ENCODE measurements around the gene TIGD4. TPM values are rescaled to one million over a fixed set of nuclear protein-coding genes. Genes with fewer than 3 reads are reported as not detected.
A peak's percentile ranks its signal among the peaks of the same experiment; 100 is the strongest.

TIGD4 gene
- total RNA-seq, 1 donor from 2014 or later: 0.28 TPM

- Mint-ChIP-seq H3K27me3 (no peaks in the 10 kb centered on the region), H3K4me3 (no peak overlapping the region), H3K27ac (no peak overlapping the region), H3K36me3 (ENCODE audit: low read depth) (peaks cover 16% of the 10 kb centered on the region), H3K4me1 (peaks cover 24% of the 10 kb centered on the region), H3K9me3 (peaks cover 7% of the 10 kb centered on the region)
- DNase-seq: no peak
- intact Hi-C loops (cut with micrococcal nuclease): no loop called here
Measured at GRCh38 chr4:152805818-152806217, 26.3 kb upstream of the TIGD4 start.

GRCh38 chr4:152805071-152805650 is 25.6 kb upstream of the TIGD4 start:
- no peak overlapping the region for H3K27ac Mint-ChIP-seq
- no peak for DNase-seq
- no peak overlapping the region for H3K4me3 Mint-ChIP-seq
- H3K4me1 Mint-ChIP-seq: peaks cover 24% of the 10 kb centered on the region
- peaks cover 13% of the 10 kb centered on the region for H3K36me3 Mint-ChIP-seq (ENCODE audit: low read depth)
- no peaks in the 10 kb centered on the region for H3K27me3 Mint-ChIP-seq
- H3K9me3 Mint-ChIP-seq: peaks cover 7% of the 10 kb centered on the region
- intact Hi-C loops (cut with micrococcal nuclease): no loop called here

DNA sequence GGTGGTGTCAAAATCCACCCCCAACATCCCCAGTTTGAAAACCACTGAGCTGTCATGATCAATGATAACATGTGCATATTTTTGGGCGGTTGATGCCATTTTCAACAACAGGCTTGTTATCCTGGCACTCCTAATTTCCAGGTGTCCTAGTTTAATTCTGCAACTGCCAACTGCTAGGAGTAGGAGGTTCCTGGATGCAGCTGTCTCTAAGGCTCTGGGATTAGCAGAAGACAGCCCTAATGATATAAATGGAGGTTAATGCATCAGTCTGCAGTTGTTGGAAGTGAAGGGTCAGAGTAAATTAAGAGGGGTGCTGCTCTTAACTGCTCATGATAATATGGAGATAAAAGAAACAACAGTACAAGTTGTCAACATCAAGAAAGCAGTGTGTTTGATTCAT is 24.0 kb upstream of the TIGD4 start:
- no peak overlapping the region for H3K4me3 Mint-ChIP-seq
- no peaks in the 10 kb centered on the region for H3K27me3 Mint-ChIP-seq
- no peak overlapping the region for H3K27ac Mint-ChIP-seq
- peaks cover 23% of the 10 kb centered on the region for H3K4me1 Mint-ChIP-seq
- H3K9me3 Mint-ChIP-seq: peaks cover 5% of the 10 kb centered on the region
- peaks cover 9% of the 10 kb centered on the region for H3K36me3 Mint-ChIP-seq (ENCODE audit: low read depth)
- intact Hi-C loops (cut with micrococcal nuclease): no loop called here
- DNase-seq: no peak

DNA sequence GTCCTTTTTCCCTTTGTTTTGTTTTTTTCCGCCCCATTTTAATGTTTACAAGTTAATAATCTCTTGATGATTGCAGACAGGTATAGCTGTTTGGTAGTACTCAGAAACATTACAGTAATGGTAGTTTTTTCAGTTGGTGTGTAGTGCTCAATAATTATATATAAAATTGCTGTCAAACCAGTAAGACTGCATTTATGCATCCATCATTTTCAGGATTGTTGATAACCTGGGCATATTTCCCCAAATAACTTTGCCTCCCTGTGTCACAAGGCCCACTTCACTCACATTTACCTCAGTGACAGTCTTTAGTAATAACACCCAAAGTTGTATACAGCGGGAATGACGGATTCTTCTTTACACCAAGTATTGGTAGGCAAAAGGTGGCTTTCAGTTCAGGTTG is 16.4 kb upstream of the TIGD4 start:
- intact Hi-C loops (cut with micrococcal nuclease): no loop called here
- Mint-ChIP-seq H3K27ac (no peak overlapping the region), H3K4me3 (no peak overlapping the region), H3K36me3 (ENCODE audit: low read depth) (peaks cover 6% of the 10 kb centered on the region), H3K4me1 (peaks cover 6% of the 10 kb centered on the region), H3K27me3 (no peaks in the 10 kb centered on the region), H3K9me3 (no peaks in the 10 kb centered on the region)
- no peak for DNase-seq

GRCh38 chr4:152786627-152787026 is 7.1 kb upstream of the TIGD4 start:
- H3K36me3 Mint-ChIP-seq (ENCODE audit: low read depth): peaks cover 13% of the 10 kb centered on the region
- H3K27ac Mint-ChIP-seq: peak overlapping the region; percentile 8
- H3K9me3 Mint-ChIP-seq: no peaks in the 10 kb centered on the region
- peaks cover 31% of the 10 kb centered on the region for H3K4me1 Mint-ChIP-seq
- no peaks in the 10 kb centered on the region for H3K27me3 Mint-ChIP-seq
- intact Hi-C loops (cut with micrococcal nuclease): no loop called here
- H3K4me3 Mint-ChIP-seq: peak overlapping the region; percentile 64
- DNase-seq: no peak

DNA sequence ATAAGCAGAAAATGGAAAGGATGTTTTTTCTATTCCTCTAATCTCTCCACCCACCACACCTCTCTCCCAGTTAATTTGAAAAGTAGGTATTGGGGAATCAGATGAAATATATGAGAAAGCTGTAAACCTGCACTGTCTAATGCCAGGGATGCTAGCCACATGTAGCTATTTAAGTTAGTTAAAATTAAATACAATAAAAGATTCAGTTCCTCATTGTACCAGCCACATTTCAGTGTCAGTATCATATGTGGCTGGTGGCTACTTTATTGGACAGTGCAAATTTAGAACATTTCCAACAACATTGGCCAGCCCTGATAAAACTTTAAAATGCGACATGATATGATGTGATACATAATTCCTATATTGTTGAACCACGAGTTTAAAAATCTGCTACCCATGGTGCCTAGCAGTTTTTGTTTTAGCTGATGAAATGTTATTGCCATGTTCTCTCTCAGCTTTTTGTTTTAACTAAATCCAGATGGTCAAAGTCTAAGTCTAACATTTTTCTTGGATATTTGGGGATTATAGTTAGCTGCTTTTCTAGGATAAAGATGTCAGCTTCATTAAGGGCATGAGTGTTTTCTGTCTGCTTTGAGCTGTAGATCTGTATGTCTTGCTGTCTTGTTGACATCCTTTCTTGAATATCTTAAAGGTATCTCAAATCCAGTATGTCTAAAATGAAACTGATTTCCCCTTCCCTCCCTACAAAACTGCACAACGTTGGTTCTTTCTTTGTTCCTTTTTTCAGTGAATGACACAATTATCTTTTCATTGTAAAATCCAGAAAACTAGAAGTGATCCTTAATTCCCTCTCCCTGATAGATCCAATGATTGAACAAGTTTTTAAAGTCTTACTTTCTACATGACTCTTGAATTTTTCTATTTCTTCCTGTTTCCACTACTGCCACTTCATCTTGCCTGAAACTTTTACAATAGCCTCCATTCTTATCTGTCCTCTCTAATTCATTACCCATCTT is 6.4 kb upstream of the TIGD4 start:
- Mint-ChIP-seq H3K4me3 (peak overlapping the region; percentile 64), H3K27me3 (no peaks in the 10 kb centered on the region), H3K36me3 (ENCODE audit: low read depth) (peaks cover 13% of the 10 kb centered on the region), H3K9me3 (no peaks in the 10 kb centered on the region), H3K4me1 (peaks cover 34% of the 10 kb centered on the region), H3K27ac (peak overlapping the region; percentile 8)
- no peak for DNase-seq
- intact Hi-C loops (cut with micrococcal nuclease): no loop called here

GRCh38 chr4:152784490-152785350 is 5.2 kb upstream of the TIGD4 start:
- H3K4me1 Mint-ChIP-seq: peaks cover 43% of the 10 kb centered on the region
- H3K27me3 Mint-ChIP-seq: no peaks in the 10 kb centered on the region
- no peak overlapping the region for H3K4me3 Mint-ChIP-seq
- no peak overlapping the region for H3K27ac Mint-ChIP-seq
- DNase-seq: no peak
- intact Hi-C loops (cut with micrococcal nuclease): no loop called here
- no peaks in the 10 kb centered on the region for H3K9me3 Mint-ChIP-seq
- H3K36me3 Mint-ChIP-seq (ENCODE audit: low read depth): peaks cover 16% of the 10 kb centered on the region

- Mint-ChIP-seq H3K27me3 (peaks cover 30% of the 10 kb centered on the region), H3K27ac (peak overlapping the region; percentile 97), H3K4me1 (peaks cover 44% of the 10 kb centered on the region), H3K4me3 (peak overlapping the region; percentile 100), H3K9me3 (no peaks in the 10 kb centered on the region), H3K36me3 (ENCODE audit: low read depth) (peaks cover 5% of the 10 kb centered on the region)
- no peak for DNase-seq
- intact Hi-C loops (cut with micrococcal nuclease): no loop called here
Measured at GRCh38 chr4:152780267-152780778, 793 bp upstream of the TIGD4 start.

GRCh38 chr4:152778656-152779512 is 646 bp downstream of the TIGD4 start:
- Mint-ChIP-seq H3K27me3 (peaks cover 30% of the 10 kb centered on the region), H3K9me3 (no peaks in the 10 kb centered on the region), H3K36me3 (ENCODE audit: low read depth) (peaks cover 3% of the 10 kb centered on the region), H3K4me3 (peak overlapping the region; percentile 100), H3K27ac (peak overlapping the region; percentile 97), H3K4me1 (peaks cover 42% of the 10 kb centered on the region)
- DNase-seq: peak; percentile 79
- intact Hi-C loops (cut with micrococcal nuclease): loop anchor here (1.0 to 10.0 kb wide), 6 partner anchors 28 to 1664 kb away; partner anchors contain the start of genes FBXW7, FHDC1 and GATB

- peaks cover 30% of the 10 kb centered on the region for H3K27me3 Mint-ChIP-seq
- H3K9me3 Mint-ChIP-seq: no peaks in the 10 kb centered on the region
- no peak overlapping the region for H3K4me3 Mint-ChIP-seq
- H3K4me1 Mint-ChIP-seq: peaks cover 31% of the 10 kb centered on the region
- DNase-seq: no peak
- peaks cover 3% of the 10 kb centered on the region for H3K36me3 Mint-ChIP-seq (ENCODE audit: low read depth)
- intact Hi-C loops (cut with micrococcal nuclease): loop anchor here (5.0 to 10.0 kb wide), 3 partner anchors 160 to 1663 kb away; partner anchors contain the start of gene FHDC1
- H3K27ac Mint-ChIP-seq: no peak overlapping the region
Measured at GRCh38 chr4:152777488-152777887, 2.0 kb downstream of the TIGD4 start.

DNA sequence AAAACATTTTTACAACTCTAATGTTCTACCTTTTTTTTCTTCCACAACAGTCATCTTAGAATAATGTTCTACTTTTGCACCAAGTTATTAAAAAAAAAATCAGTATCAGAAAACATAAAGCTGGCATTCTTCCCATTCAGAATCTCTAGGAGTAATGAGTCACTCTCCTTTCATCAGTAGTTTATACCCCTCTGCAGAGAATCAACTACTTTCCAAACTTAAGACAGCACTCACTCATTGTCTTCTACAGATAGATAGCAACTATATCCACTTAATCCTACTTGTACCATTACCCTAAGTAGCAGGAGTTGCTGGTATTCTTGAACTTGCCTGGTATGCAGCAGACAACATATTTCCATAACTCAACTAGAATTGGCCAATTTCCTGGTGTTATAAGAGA is 3.2 kb downstream of the TIGD4 start:
- H3K27me3 Mint-ChIP-seq: peaks cover 30% of the 10 kb centered on the region
- DNase-seq: no peak
- H3K27ac Mint-ChIP-seq: no peak overlapping the region
- peaks cover 3% of the 10 kb centered on the region for H3K36me3 Mint-ChIP-seq (ENCODE audit: low read depth)
- intact Hi-C loops (cut with micrococcal nuclease): loop anchor here (5.0 to 10.0 kb wide), 3 partner anchors 161 to 1662 kb away; partner anchors contain the start of gene FHDC1
- peaks cover 27% of the 10 kb centered on the region for H3K4me1 Mint-ChIP-seq
- H3K9me3 Mint-ChIP-seq: no peaks in the 10 kb centered on the region
- H3K4me3 Mint-ChIP-seq: no peak overlapping the region

GRCh38 chr4:152773953-152774352 is 5.6 kb downstream of the TIGD4 start:
- intact Hi-C loops (cut with micrococcal nuclease): loop anchor here (10.0 kb wide), 2 partner anchors 289 to 1659 kb away; no protein-coding TSS in a partner anchor

More at GRCh38 chr4:152773953-152774352, 5.6 kb downstream of the TIGD4 start:
- peaks cover 15% of the 10 kb centered on the region for H3K4me1 Mint-ChIP-seq
- H3K9me3 Mint-ChIP-seq: no peaks in the 10 kb centered on the region
- H3K36me3 Mint-ChIP-seq (ENCODE audit: low read depth): no peaks in the 10 kb centered on the region
- no peak for DNase-seq
- H3K4me3 Mint-ChIP-seq: no peak overlapping the region
- no peak overlapping the region for H3K27ac Mint-ChIP-seq
- H3K27me3 Mint-ChIP-seq: peaks cover 38% of the 10 kb centered on the region
